Measurements from ENCODE around the gene DHPS.

GRCh38 chr19:12641456-12641855 is 40.2 kb downstream of the DHPS start:
- TF ChIP-seq POU2F2 (IDR thresholded peaks at IDR 0.05; ENCODE audit: low read depth, low read length) (no peak), POLR2A (IDR thresholded peaks at IDR 0.05; ENCODE audit: low read depth, low read length) (no peak), POLR2AphosphoS5 (IDR thresholded peaks at IDR 0.05; ENCODE audit: low read depth, low read length) (no peak), SPI1 (IDR thresholded peaks at IDR 0.05; ENCODE audit: low read depth, low read length) (no peak), TAF1 (IDR thresholded peaks at IDR 0.05; ENCODE audit: low read depth, low read length) (no peak), PAX5 (IDR thresholded peaks at IDR 0.05; ENCODE audit: insufficient read depth, low read length, severe bottlenecking) (no peak)
